Activated T-cell treated with anti-CD3 and anti-CD28 coated beads, Interleukin-2, amount 50 U/mL, for 24 hours (primary cell): ENCODE data around the gene ADD3.
A peak's percentile ranks its signal among the peaks of the same experiment; 100 is the strongest.

Experiments used
- DNase-seq: peaks from one replicate; pipeline ENCODE4 v3.0.0-alpha.2; 2020
- H3K27ac Mint-ChIP-seq: 2 replicates; pipeline ENCODE4 v1.8.0; 2020; ENCODE audit warnings: mild to moderate bottlenecking, mixed read lengths
- H3K27me3 Mint-ChIP-seq: 2 replicates; pipeline ENCODE4 v1.8.0; 2020; ENCODE audit warnings: mixed read lengths
- H3K36me3 Mint-ChIP-seq: 2 replicates; pipeline ENCODE4 v1.8.0; 2020; ENCODE audit warnings: low read depth, mixed read lengths
- H3K4me1 Mint-ChIP-seq: 2 replicates; pipeline ENCODE4 v1.8.0; 2020; ENCODE audit warnings: low read depth, mixed read lengths
- H3K4me3 Mint-ChIP-seq: 2 replicates; pipeline ENCODE4 v1.8.0; 2020; ENCODE audit warnings: mild to moderate bottlenecking, moderate library complexity, mixed read lengths
- H3K9me3 Mint-ChIP-seq: 2 replicates; pipeline ENCODE4 v1.8.0; 2020; ENCODE audit warnings: mixed read lengths

ADD3 gene

DNA sequence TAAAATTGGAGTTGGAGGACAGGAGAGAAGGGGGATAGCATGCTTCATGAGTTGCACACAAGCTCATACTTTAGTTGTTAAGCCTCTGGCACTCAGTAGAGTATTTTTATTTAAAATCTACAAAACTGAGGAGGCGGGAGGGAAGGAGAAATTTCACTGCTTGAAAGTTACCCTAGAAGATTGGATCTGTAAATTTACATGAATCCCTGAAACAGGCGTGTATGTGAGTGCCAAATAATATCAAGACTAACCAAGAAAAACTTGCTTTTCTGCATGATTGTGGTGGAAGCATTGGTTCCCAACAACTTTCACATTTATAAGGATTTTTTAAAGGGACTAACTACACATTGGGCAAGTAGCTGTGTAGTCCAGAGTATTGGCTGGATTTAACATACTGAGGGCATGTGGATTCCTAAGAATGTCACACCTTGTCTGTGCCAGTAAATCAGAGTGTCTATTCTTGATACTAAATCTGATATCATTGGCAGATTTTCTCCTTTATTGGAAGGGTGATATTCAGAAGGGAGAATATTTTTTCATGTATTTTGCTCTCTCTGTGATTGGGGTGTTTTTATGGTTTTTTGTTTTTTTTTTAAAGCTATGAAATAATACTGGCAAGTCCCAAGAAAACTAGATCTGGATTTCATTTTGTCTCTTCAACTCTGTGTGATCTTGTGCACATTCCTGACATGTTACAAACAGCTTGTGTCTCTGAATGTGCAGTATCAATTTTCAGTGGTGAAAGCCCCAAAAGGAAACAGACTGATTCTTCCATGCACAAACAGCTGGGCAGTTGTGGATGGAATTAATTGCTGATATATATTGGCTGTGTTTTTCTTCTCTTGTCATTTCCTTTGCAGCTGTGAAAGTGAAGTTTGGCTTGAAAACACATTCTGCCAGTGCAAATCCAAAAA is 67.2 kb downstream of the ADD3 start:
- peak overlapping the region; percentile 6 for H3K4me3 Mint-ChIP-seq
- H3K27me3 Mint-ChIP-seq: no peaks in the 10 kb centered on the region
- no peaks in the 10 kb centered on the region for H3K36me3 Mint-ChIP-seq
- H3K9me3 Mint-ChIP-seq: no peaks in the 10 kb centered on the region
- no peak for DNase-seq
- peaks cover 89% of the 10 kb centered on the region for H3K4me1 Mint-ChIP-seq
- peak overlapping the region; percentile 80 for H3K27ac Mint-ChIP-seq

DNA sequence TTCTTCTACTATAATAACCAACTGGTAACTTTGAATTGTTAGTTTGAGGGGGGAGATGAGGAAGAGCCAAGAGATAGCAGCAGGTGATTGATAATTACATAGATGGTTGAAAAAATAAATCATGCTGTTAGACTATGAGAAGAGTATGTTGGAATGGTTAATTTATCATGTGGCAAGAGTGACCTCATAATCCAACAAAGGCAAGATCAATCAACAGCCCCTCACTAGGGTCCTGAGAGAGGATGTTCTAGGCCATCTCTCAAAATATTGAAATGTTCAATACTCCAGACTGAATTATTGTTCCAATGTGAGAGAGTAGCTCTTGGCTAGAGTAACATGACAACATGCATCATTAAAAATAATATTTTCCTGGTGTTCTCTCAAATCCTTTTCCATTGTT is 67.9 kb downstream of the ADD3 start:
- Mint-ChIP-seq H3K4me3 (no peak overlapping the region), H3K4me1 (peaks cover 87% of the 10 kb centered on the region), H3K36me3 (no peaks in the 10 kb centered on the region), H3K27ac (peak overlapping the region; percentile 80), H3K27me3 (no peaks in the 10 kb centered on the region), H3K9me3 (no peaks in the 10 kb centered on the region)
- DNase-seq: no peak

DNA sequence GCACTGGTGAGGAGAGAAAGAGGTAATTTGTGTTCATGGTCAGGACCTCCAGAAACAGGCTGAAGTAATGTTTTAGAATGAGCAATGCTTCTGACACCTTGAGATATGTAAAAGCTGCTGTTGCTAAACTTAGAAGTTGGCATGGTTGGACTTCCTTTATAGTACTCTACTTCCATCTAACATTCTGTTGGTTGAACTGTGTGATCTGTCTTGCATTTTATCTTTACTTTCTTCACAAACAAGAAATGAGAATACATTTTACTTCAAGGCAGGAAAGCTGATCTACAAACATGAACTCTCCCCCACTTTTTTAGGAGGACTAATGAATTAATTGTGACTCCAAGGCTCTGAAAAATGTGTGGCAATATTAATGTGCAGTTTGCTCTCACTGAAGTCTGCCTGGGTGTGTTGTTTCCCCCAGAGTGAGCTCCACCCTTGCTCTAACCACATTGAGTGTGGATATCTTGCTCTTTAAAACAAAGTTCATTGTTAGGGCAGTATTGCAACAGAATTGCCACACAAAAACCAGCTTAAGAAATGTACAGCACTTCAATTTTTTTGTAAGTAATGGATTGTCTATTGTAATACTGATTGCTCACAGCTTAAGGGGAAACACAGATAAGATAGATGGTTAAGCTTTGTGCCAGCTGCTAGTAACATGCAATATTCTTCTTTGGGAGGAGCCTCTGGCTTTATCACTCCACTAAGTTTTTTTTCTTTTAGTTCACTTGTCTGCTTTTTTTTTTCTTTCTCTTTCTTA is 69.0 kb downstream of the ADD3 start:
- H3K36me3 Mint-ChIP-seq: no peaks in the 10 kb centered on the region
- DNase-seq: no peak
- H3K27me3 Mint-ChIP-seq: no peaks in the 10 kb centered on the region
- H3K9me3 Mint-ChIP-seq: no peaks in the 10 kb centered on the region
- peak overlapping the region; percentile 96 for H3K27ac Mint-ChIP-seq
- peak overlapping the region; percentile 67 for H3K4me3 Mint-ChIP-seq
- H3K4me1 Mint-ChIP-seq: peaks cover 86% of the 10 kb centered on the region

DNA sequence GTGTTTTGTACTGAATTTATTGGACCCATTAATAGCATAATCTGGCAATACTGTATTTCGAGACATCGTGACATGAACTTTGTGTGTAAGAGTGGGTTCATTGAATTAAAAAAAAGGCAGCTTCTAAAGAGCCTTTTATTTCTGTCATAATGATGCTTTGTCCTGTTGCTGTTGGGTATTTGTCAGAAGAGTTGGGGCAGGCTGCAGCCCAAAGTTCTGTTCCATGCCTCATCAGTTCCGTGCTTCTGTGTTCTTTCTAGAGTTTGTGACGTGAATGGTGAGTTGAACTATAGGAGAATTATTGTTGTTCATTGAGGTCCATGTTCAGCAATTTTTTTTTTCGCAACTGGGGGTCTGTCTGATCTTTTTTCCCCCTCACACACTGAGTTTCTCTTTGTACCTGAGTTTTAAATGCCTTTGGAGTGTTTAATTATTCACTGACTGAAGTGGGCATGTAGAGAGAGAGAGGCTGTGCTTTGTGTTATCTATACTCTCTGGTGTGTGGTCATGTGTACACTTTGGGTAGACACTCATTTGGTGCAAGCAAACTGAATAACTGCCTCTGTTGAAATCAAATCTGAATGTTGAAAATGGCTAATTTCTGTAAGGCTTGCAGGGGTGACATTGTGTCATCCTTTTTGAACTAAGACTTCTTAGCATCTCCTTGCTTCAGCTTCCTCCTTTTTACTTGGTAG is 69.8 kb downstream of the ADD3 start:
- Mint-ChIP-seq H3K9me3 (no peaks in the 10 kb centered on the region), H3K4me3 (peak overlapping the region; percentile 67), H3K27ac (peak overlapping the region; percentile 96), H3K27me3 (no peaks in the 10 kb centered on the region), H3K4me1 (peaks cover 88% of the 10 kb centered on the region), H3K36me3 (no peaks in the 10 kb centered on the region)
- no peak for DNase-seq

DNA sequence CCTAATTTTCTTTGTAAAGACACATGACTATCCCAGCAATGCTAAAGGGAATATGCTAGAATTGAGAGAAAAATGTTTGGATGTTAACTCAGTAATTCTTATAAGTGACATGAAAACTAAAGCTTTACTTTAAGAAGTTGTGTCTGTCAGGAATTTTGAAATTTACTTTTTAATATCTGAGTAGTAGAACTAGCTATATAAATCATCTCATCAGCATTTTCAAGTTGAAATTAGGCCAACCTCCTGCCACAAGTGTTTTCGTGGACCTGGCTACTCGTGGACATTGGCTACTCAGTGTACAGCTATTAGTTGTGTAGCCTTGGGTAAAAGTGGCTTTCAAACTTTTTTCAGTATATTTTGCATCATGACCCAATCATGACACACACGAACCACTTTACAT is 70.5 kb downstream of the ADD3 start:
- no peak for DNase-seq
- Mint-ChIP-seq H3K27me3 (no peaks in the 10 kb centered on the region), H3K4me3 (peak overlapping the region; percentile 67), H3K27ac (peak overlapping the region; percentile 96), H3K9me3 (peaks cover 3% of the 10 kb centered on the region), H3K36me3 (no peaks in the 10 kb centered on the region), H3K4me1 (peaks cover 89% of the 10 kb centered on the region)

DNA sequence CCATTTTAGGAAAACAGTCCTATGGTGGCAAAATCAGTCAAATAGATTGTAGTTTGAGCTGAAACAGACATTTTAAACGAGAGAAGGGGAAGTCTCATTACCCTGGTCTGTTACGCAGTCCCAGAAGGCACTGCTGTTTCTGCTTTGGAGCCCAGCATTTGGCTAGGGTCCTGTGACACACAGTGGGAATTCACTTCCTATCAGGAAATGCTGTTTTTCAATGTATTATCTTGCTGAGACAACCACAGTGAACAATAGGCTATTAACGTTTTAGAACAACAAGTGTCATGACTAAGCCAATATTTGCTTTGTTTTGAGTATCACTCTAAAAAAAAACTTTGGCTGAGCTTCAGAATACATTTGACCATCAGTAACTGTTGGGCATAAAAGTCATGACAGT is 74.1 kb downstream of the ADD3 start:
- H3K4me1 Mint-ChIP-seq: peaks cover 90% of the 10 kb centered on the region
- H3K36me3 Mint-ChIP-seq: peaks cover 3% of the 10 kb centered on the region
- DNase-seq: no peak
- peak overlapping the region; percentile 54 for H3K4me3 Mint-ChIP-seq
- H3K27ac Mint-ChIP-seq: peak overlapping the region; percentile 92
- no peaks in the 10 kb centered on the region for H3K27me3 Mint-ChIP-seq
- peaks cover 3% of the 10 kb centered on the region for H3K9me3 Mint-ChIP-seq

DNA sequence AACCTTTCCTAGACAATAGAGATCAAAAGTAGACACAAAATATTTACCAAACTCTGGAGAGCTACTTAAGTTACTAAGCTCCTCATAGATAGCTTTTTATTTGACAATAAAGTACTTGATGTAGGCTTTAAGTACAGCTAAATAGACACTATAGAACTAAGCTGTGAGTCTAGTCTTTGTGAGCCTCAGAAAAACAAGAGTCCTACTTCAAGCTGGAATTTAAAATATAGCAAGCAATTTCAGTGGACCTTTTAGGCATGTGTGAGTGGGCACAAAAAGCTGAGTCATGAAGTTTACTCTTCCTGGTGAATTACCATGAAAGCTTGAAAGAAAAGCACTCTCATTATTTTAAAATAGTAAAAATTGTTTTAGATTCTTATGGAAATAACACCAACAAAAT is 76.1 kb downstream of the ADD3 start:
- DNase-seq: no peak
- Mint-ChIP-seq H3K27ac (peak overlapping the region; percentile 60), H3K4me3 (no peak overlapping the region)

DNA sequence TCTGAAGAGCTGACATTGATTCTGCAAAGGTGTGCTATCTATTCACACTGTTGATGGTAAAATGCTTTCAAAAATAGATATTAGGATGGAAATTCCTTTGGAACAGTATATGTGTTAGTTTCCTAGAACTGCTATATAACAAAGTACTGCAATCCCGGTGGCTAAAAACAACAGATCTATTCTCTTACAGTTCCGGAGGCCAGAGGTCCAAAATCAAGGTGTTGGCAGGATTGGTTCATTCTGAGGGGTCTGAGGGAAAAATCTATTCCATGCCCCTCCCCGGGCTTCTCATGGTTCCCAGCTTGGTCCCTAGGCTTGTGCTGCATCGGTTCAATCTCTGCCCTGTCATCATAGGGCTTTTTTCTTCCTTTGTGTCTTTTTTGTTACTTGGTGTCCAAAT is 79.9 kb downstream of the ADD3 start:
- Mint-ChIP-seq H3K4me1 (peaks cover 84% of the 10 kb centered on the region), H3K27ac (peak overlapping the region; percentile 90), H3K36me3 (peaks cover 13% of the 10 kb centered on the region), H3K4me3 (no peak overlapping the region), H3K27me3 (no peaks in the 10 kb centered on the region), H3K9me3 (peaks cover 3% of the 10 kb centered on the region)
- no peak for DNase-seq

More for the DNA sequence above, 76.1 kb downstream of the ADD3 start:
- H3K36me3 Mint-ChIP-seq: peaks cover 3% of the 10 kb centered on the region
- H3K27me3 Mint-ChIP-seq: no peaks in the 10 kb centered on the region
- peaks cover 89% of the 10 kb centered on the region for H3K4me1 Mint-ChIP-seq
- peaks cover 3% of the 10 kb centered on the region for H3K9me3 Mint-ChIP-seq

DNA sequence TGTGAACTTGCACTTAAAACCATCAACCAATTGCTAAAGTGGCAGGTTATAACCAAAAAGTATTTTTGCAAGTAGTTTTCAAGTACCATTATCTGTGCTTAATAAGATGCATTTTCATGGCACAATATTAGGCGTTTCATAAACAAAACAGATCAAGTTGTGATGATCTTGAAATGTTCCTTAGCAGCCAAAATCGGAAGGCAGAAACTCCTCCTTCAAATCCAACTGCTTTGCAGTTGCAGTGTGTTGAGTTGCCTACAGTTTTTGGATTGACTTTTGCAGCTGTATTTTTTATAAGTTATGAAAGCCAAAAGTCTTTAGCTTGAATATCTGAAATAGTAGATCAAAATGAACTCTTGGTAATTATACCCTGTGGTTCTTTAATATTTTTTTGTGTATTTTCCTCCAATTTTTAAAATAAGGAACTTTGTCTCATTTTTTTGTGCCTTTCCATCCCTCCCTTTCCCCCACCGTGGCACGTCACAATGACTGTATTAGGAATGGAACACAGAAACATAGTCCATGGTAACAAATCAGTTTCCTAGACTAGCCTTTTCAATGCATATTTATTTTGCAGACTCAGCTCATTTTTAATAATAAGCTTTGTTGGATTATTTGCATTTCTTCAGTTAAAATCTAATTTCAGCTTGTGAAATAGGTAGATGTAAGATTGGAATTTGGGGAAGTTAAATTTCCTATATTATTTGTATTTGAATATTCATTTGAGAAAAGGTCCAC is 80.8 kb downstream of the ADD3 start:
- Mint-ChIP-seq H3K27me3 (no peaks in the 10 kb centered on the region), H3K4me3 (no peak overlapping the region), H3K36me3 (peaks cover 13% of the 10 kb centered on the region), H3K4me1 (peaks cover 78% of the 10 kb centered on the region), H3K9me3 (no peaks in the 10 kb centered on the region), H3K27ac (peak overlapping the region; percentile 15)
- no peak for DNase-seq

DNA sequence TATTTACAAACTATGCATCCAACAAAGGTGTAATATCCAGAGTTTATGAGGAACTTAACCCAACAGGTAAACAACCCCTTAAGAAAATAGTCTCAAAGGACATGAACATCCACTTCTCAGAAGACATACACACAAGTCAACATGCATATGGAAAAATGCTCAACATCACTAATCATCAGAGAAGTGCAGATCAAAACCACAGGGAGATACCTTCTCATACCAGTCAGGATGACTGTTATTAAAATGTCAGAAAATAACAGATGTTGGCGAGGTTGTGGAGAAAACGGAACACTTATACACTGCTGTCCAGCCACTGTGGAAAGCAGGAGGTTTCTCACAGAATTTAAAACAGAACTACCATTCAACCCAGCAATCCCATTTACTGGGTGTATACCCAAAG is 84.0 kb downstream of the ADD3 start:
- Mint-ChIP-seq H3K9me3 (no peaks in the 10 kb centered on the region), H3K27me3 (no peaks in the 10 kb centered on the region), H3K4me3 (no peak overlapping the region), H3K4me1 (peaks cover 76% of the 10 kb centered on the region), H3K27ac (no peak overlapping the region), H3K36me3 (peaks cover 11% of the 10 kb centered on the region)
- DNase-seq: no peak

DNA sequence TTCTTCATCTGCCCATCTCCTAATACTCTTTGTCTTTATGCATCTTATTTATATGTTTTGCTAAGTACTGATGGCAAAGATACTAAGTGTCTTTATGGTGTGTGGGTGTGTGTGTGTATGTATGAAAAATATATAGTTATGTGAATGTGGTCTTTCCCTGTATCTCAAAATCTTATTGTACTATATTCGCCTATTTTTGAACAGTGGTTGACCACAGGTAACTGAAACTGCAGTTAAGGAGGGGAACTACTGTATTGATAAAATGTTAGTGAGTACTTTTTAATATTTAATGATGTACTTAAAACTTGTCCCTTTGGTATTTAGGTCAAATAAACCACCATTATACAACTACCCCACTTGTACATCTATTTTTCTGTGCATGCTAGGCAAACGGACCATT is 85.9 kb downstream of the ADD3 start:
- H3K4me1 Mint-ChIP-seq: peaks cover 76% of the 10 kb centered on the region
- no peak for DNase-seq
- peaks cover 11% of the 10 kb centered on the region for H3K36me3 Mint-ChIP-seq
- H3K27ac Mint-ChIP-seq: no peak overlapping the region
- H3K27me3 Mint-ChIP-seq: no peaks in the 10 kb centered on the region
- H3K4me3 Mint-ChIP-seq: no peak overlapping the region
- H3K9me3 Mint-ChIP-seq: no peaks in the 10 kb centered on the region

DNA sequence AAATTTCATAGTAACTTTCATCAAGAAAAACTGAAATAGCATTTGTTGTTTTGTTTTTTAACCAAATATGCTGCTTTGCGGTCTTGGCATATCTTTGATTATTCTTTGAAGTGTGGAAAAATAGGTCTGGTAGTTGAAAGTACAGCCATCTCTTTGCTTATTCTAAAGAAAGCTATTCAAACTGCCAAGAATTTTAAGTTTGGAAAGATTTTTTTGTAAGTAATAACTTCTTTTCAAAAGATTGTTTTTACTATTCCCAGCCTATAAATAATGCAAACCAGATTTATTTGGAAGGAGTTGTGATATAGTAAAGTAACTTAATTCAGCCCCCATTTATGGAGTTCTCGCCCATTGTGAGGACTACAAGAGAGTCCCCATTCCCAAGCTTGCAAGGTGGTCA is 87.0 kb downstream of the ADD3 start:
- Mint-ChIP-seq H3K4me3 (no peak overlapping the region), H3K36me3 (peaks cover 11% of the 10 kb centered on the region), H3K27me3 (no peaks in the 10 kb centered on the region), H3K27ac (peak overlapping the region; percentile 26), H3K4me1 (peaks cover 76% of the 10 kb centered on the region), H3K9me3 (no peaks in the 10 kb centered on the region)
- DNase-seq: no peak

DNA sequence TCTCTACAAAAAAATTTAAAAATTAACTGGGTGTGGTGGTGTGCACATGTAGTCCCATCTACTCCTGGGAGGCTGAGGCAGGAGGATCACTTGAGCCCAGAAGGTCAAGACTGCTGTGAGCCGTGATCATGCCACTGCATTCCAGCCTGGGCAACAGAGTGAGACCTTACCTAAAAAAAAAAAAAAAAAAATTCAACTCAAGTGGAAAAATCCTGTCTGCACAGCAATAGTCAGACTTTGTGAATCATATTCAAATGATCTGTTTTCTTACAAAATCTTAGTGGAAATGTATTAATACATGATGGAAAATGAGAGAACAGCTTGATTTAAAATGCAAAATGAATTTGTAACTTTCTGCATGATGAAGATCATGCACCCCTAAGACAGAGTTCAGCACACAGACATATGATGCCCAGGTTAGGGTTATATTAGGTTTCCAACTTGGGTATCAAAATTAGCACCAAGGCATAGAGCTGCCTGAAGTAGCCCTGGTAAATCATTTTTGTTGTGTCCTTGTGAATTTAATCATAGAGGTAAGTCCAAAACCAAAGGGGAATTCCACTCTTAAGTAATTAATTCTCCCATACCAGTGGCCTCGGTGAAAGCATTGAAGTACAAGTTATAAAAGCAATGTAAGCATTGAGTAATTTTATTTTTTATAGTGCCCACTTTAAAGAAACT is 93.8 kb downstream of the ADD3 start:
- H3K4me3 Mint-ChIP-seq: peak overlapping the region; percentile 51
- peaks cover 42% of the 10 kb centered on the region for H3K36me3 Mint-ChIP-seq
- DNase-seq: peak; percentile 48

More for the DNA sequence above, 93.8 kb downstream of the ADD3 start:
- H3K4me1 Mint-ChIP-seq: peaks cover 79% of the 10 kb centered on the region
- no peaks in the 10 kb centered on the region for H3K9me3 Mint-ChIP-seq
- H3K27me3 Mint-ChIP-seq: no peaks in the 10 kb centered on the region
- peak overlapping the region; percentile 96 for H3K27ac Mint-ChIP-seq
